PC-9 (cell line): ENCODE data around the gene DGCR2.

Experiments used
- CTCF ChIP-seq: fragments of 200-600 bp; sonication (generic); conservative IDR thresholded peaks from 2 replicates; pipeline ENCODE4 v1.6.1; 2017; ENCODE audit warnings: mixed run types, antibody characterized with exemption, mild to moderate bottlenecking, moderate library complexity
- EZH2 ChIP-seq: fragments of 200-600 bp; sonication (generic); IDR thresholded peaks from 2 replicates; pipeline ENCODE4 v1.8.0; 2017; ENCODE audit warnings: antibody characterized with exemption, low read depth

DNA sequence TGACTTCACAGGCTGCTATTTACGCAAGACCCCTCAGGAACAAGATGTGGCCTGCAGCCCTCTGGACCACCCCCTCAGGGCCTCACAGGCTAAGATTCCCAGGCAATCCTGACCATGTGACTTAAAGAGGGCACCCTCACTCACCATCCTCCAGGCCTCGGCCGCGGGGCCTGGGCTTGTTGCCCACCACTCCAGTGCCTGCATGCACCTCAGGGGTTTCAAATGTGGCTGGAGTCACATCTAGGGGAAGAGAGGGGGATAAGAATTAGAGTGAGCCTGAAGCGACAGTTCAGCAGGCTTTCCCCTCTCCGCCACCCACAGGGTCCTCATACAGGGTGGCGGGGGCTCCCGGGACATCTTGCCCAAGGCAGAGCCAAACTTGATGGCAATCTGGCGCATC lies 20.2 kb upstream of the DGCR2 start:
- no peak for TF ChIP-seq CTCF
- TF ChIP-seq EZH2, result no peak
